Measurements from ENCODE around the gene CD96. TPM values are rescaled to one million over a fixed set of nuclear protein-coding genes. Genes with fewer than 3 reads are reported as not detected.

The CD96 gene
- total RNA-seq, 4 donors from 2014 or later = under 0.01 to 3.3 (median 0.64) TPM

DNA sequence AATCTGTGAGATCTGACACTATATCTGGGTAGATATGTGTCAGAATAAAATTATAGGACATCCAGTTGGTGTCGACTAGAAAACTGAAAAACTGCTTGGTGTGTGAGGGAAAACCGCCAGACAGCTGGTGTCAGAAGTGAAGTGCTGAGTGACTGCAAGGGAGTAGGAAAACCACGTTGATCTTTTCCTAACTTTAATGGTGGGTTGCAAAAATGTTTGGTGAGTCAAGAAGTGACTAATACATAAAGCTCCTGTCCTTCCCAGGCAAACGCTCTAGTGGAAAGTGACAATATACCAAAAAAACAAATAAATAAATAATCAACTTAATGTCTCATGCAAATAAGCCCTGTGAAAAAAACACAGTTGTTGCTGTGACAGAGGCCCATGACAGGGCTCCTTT, 7.3 kb upstream of the CD96 start:
- Histone ChIP-seq H3K36me3 (no peaks in the 10 kb centered on the region), H3K4me3 (no peak overlapping the region), H3K27me3 (no peaks in the 10 kb centered on the region), H3K27ac (no peak overlapping the region), H3K9me3 (peaks cover 0 to 4% (median 0%) of the 10 kb centered on the region in 4 donors), H3K4me1 (peaks cover 0 to 4% (median 0%) of the 10 kb centered on the region in 4 donors)
- WGBS, 2 donors = 75 to 86% methylated on average over 4 of the region's 4 CpGs
- TF ChIP-seq EP300 (IDR thresholded peaks at IDR 0.05) (no peak), POLR2A (IDR thresholded peaks at IDR 0.05) (no peak)
- TF ChIP-seq, protein P1, sequence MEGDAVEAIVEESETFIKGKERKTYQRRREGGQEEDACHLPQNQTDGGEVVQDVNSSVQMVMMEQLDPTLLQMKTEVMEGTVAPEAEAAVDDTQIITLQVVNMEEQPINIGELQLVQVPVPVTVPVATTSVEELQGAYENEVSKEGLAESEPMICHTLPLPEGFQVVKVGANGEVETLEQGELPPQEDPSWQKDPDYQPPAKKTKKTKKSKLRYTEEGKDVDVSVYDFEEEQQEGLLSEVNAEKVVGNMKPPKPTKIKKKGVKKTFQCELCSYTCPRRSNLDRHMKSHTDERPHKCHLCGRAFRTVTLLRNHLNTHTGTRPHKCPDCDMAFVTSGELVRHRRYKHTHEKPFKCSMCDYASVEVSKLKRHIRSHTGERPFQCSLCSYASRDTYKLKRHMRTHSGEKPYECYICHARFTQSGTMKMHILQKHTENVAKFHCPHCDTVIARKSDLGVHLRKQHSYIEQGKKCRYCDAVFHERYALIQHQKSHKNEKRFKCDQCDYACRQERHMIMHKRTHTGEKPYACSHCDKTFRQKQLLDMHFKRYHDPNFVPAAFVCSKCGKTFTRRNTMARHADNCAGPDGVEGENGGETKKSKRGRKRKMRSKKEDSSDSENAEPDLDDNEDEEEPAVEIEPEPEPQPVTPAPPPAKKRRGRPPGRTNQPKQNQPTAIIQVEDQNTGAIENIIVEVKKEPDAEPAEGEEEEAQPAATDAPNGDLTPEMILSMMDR (IDR thresholded peaks at IDR 0.05) = no peak
- no peak for DNase-seq (ENCODE audit: low spot score in 2 of 2)

DNA sequence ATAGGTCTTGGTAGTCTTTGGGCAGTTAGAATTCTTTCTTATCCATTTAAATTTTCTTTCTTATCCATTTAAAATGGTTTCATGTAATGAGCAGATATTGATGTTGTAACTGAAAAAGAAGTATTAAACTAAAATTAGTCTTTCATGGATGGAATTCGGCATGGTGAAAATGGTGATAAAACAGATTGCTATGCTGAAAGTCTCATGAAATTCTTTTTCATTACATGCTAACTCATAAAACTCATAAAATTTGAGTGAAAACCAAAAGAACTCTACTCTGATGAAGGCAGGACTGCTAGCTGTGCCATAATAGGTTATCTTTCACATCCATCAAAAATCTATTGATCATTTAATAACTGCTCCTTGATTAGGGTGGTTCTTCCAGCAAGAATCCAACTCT, 3.9 kb upstream of the CD96 start:
- H3K27ac ChIP-seq = no peak overlapping the region
- WGBS, 2 donors = 85 to 94% methylated on average over 1 of the region's 1 CpG
- H3K4me3 ChIP-seq = no peak overlapping the region
- no peaks in the 10 kb centered on the region for H3K27me3 ChIP-seq
- H3K9me3 ChIP-seq = no peaks in the 10 kb centered on the region
- TF ChIP-seq POLR2A (IDR thresholded peaks at IDR 0.05) = no peak
- TF ChIP-seq EP300 (IDR thresholded peaks at IDR 0.05) = no peak
- TF ChIP-seq, protein P1 (IDR thresholded peaks at IDR 0.05) = no peak
- DNase-seq (ENCODE audit: low spot score in 2 of 2) = no peak
- no peaks in the 10 kb centered on the region for H3K36me3 ChIP-seq
- peaks cover 0 to 4% (median 2%) of the 10 kb centered on the region in 4 donors for H3K4me1 ChIP-seq

DNA sequence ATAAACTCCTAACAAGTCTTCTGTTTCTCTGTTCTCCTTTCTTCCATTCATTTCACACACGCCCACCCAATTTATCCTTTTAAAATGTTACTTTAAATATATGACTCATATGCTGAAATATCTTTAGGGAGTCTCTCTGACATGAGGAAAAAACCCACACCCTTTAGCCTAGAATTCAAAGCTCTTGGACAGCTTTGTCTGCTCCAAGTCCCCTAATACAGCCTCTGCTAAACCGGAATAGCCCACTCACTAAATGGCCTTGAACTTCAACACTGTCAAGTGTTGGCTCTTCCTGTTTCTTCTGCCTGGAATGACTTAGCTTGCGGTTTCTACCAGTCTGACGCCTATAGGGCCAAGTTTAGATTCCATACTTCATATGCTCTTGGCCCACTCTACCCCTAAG, 3.3 kb upstream of the CD96 start:
- Histone ChIP-seq H3K4me1 (peaks cover 0 to 4% (median 2%) of the 10 kb centered on the region in 4 donors), H3K4me3 (no peak overlapping the region), H3K27me3 (no peaks in the 10 kb centered on the region), H3K9me3 (no peaks in the 10 kb centered on the region), H3K27ac (no peak overlapping the region), H3K36me3 (no peaks in the 10 kb centered on the region)
- WGBS, 2 donors = 40 to 44% methylated on average over 4 of the region's 4 CpGs
- TF ChIP-seq, protein P1 (IDR thresholded peaks at IDR 0.05) = no peak
- DNase-seq (ENCODE audit: low spot score in 2 of 2) = no peak

DNA sequence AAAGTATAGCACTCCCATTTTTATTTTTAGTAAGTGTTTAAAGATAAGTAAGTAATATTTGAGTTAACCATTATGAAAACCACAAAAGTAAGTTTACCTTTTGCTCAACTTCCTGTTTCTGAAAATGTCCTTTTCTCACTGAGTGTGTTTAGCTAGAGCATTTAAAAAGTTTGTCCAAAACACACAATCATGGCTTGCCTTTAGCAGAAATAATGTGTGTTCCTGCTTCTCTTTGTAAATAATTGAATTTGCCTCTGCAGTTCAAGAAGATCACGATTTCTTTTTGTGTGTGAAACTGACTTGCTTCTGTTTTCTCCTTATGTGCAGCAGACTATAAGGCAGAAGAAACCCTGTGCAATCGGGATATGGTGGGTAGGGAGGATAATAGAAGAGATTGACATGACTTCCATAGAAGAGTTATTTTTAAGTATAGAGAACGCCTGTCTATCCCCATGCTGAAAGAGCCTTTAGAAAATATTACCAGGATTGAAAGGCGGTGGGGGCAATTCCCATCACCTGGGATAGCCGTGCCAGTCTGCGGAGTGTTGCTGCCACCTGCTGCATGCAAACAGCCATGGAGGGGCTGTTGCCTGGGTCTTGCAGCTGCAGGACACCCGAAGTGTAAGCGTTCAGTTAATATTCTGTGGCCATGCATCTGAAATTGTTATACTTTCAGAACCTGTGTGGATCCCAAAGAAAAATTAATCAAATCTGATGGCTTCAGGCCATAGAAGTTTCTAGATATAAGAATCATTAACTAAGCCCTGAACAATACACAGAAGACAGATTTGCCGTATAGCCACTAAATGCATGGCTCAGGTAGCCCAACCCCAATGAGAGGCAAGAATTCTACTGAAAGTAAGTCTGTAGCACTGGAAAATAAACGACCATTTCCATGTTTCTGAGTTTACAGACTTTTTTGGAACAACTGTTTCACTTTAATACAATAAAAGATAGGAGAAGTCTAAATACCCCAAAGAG, 2.4 kb upstream of the CD96 start:
- no peak for TF ChIP-seq POLR2A (IDR thresholded peaks at IDR 0.05)
- TF ChIP-seq, protein P1 (IDR thresholded peaks at IDR 0.05) = peak; percentile 8 to 29 (median 16)
- WGBS, 2 donors = 23 to 30% methylated on average over 10 of the region's 10 CpGs

DNA sequence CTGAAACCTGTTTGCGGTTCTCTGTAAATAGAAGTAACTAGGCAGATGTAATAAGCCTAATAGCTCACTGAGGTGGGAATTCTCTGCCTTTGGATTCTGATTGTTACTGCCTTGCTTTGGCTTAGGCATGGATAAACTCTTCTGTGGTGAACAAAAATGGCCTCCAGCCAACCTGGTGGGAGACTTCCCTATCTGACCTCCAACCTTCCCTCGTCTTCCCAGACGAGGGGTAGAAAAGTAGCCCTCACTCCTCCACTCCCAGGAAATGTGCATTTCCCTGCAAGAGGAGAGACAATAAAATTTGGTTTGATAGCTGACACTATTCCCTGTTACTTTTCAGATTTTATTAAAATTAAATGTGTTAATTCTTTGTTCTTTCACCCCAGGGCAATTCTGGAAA, 606 bp upstream of the CD96 start:
- no peak for DNase-seq (ENCODE audit: low spot score in 2 of 2)
- Histone ChIP-seq H3K4me1 (peaks cover 0 to 4% (median 2%) of the 10 kb centered on the region in 4 donors), H3K36me3 (no peaks in the 10 kb centered on the region), H3K9me3 (no peaks in the 10 kb centered on the region), H3K27ac (peak overlapping the region in 1 of 4 donors; percentile 62), H3K27me3 (no peaks in the 10 kb centered on the region), H3K4me3 (no peak overlapping the region)
- no peak for TF ChIP-seq POLR2A (IDR thresholded peaks at IDR 0.05)
- TF ChIP-seq, protein P1 (IDR thresholded peaks at IDR 0.05) = no peak
- WGBS, 2 donors = 34 to 45% methylated on average over 3 of the region's 3 CpGs

More for the DNA sequence above, 2.4 kb upstream of the CD96 start:
- Histone ChIP-seq H3K36me3 (no peaks in the 10 kb centered on the region), H3K27ac (no peak overlapping the region), H3K27me3 (no peaks in the 10 kb centered on the region), H3K4me1 (peaks cover 0 to 4% (median 2%) of the 10 kb centered on the region in 4 donors), H3K9me3 (no peaks in the 10 kb centered on the region), H3K4me3 (no peak overlapping the region)
- DNase-seq (ENCODE audit: low spot score in 2 of 2) = no peak

All from tibial nerve (tissue), 4 donors.